SK-N-SH (cell line): Measurements from ENCODE around the gene HDLBP. TPM values are rescaled to one million over a fixed set of nuclear protein-coding genes. Genes with fewer than 3 reads are reported as not detected.

Source experiments
- CTCF ChIA-PET: fragments of 300-600, 350-600 bp; formaldehyde crosslinking; extraction: SDS; loops from one replicate; lab custom pipeline; 2021; lab: Yijun Ruan, JAX
- POLR2A ChIA-PET: fragments of 350-600 bp; sonication (Branson Sonifier 250); formaldehyde crosslinking; extraction: SDS; loops from one replicate; lab custom pipeline; 2020; ENCODE audit warnings: antibody characterized with exemption, inconsistent platforms; lab: Yijun Ruan, JAX
- DNase-seq: peaks from one replicate; pipeline ENCODE4 v3.0.0; 2012
- H2AFZ ChIP-seq: fragments of 200-600 bp; sonication (generic); 2 replicates; pipeline ENCODE4 v1.8.1; 2016; ENCODE audit warnings: antibody characterized with exemption, mild to moderate bottlenecking, low read depth
- H3F3A ChIP-seq: fragments of 200-600 bp; sonication (generic); replicated peaks from 2 replicates; pipeline ENCODE3; 2016; ENCODE audit warnings: antibody characterized with exemption, mild to moderate bottlenecking; ENCODE audit not compliant: insufficient read depth
- H3K27ac ChIP-seq, 2 experiments: fragments of 200-500 bp in 1 of 2; fragments of 200-600 bp in 1 of 2; sonication (Bioruptor generic) in 1 of 2; sonication (generic), shearing (Covaris generic) in 1 of 2; 2 replicates each; pipeline versions ENCODE4 v1.5.1 to v1.6.1; 2014 to 2016; ENCODE audit warnings: low read depth in 2 of 2, inconsistent platforms in 1 of 2, low read length in 1 of 2, mild to moderate bottlenecking in 1 of 2, mixed read lengths in 1 of 2
- H3K27me3 ChIP-seq: fragments of 200-600 bp; sonication (generic), shearing (Covaris generic); 2 replicates; pipeline ENCODE4 v1.6.1; 2016; ENCODE audit warnings: mixed run types; ENCODE audit not compliant: insufficient read depth
- H3K36me3 ChIP-seq, 2 experiments: fragments of 200-500 bp in 1 of 2; fragments of 200-600 bp in 1 of 2; sonication (Bioruptor generic) in 1 of 2; sonication (generic) in 1 of 2; replicated peaks in 1 of 2; 2 replicates each; pipeline versions ENCODE3 to v1.5.1; 2014 to 2016; ENCODE audit warnings: low read length in 1 of 2, mild to moderate bottlenecking in 1 of 2; ENCODE audit not compliant: insufficient read depth in 2 of 2, control insufficient read depth in 1 of 2
- H3K4me1 ChIP-seq, 2 experiments: fragments of 200-500 bp in 1 of 2; fragments of 200-600 bp in 1 of 2; sonication (Bioruptor generic) in 1 of 2; sonication (generic), shearing (Covaris generic) in 1 of 2; 2 replicates each; pipeline versions ENCODE4 v1.5.1 to v1.6.1; 2014 to 2016; ENCODE audit warnings: low read depth in 1 of 2, low read length in 1 of 2, mixed run types in 1 of 2; ENCODE audit not compliant: insufficient read depth in 2 of 2, control insufficient read depth in 1 of 2
- H3K4me2 ChIP-seq: fragments of 200-600 bp; sonication (generic), shearing (Covaris generic); 2 replicates; pipeline ENCODE4 v1.6.1; 2017; ENCODE audit warnings: mixed run types
- H3K4me3 ChIP-seq, 2 experiments: fragments of 200-500 bp in 1 of 2; fragments of 200-600 bp in 1 of 2; sonication (Bioruptor generic) in 1 of 2; sonication (generic), shearing (Covaris generic) in 1 of 2; 2 replicates each; pipeline versions ENCODE4 v1.5.1 to v1.8.1; 2014 to 2016; ENCODE audit warnings: low read depth in 2 of 2, inconsistent platforms in 1 of 2, low read length in 1 of 2, mild to moderate bottlenecking in 1 of 2, mixed read lengths in 1 of 2, moderate library complexity in 1 of 2
- H3K79me2 ChIP-seq: fragments of 200-600 bp; sonication (generic); 2 replicates; pipeline ENCODE4 v1.8.1; 2017; ENCODE audit warnings: mild to moderate bottlenecking; ENCODE audit not compliant: insufficient read depth
- H3K9ac ChIP-seq: fragments of 200-600 bp; sonication (generic); 2 replicates; pipeline ENCODE4 v1.6.1; 2017; ENCODE audit warnings: mixed run types
- H3K9me2 ChIP-seq: fragments of 200-600 bp; sonication (generic); 2 replicates; pipeline ENCODE4 v1.6.1; 2017; ENCODE audit warnings: mixed run types
- H3K9me3 ChIP-seq: fragments of 200-600 bp; sonication (generic); 2 replicates; pipeline ENCODE4 v1.6.1; 2017; ENCODE audit warnings: mixed run types, mild to moderate bottlenecking, moderate library complexity
- H4K20me1 ChIP-seq: fragments of 200-600 bp; sonication (generic); 2 replicates; pipeline ENCODE4 v1.6.1; 2017; ENCODE audit warnings: mild to moderate bottlenecking, mixed run types; ENCODE audit not compliant: insufficient read depth
- CHD2 ChIP-seq: fragments of 150-350 bp; IDR thresholded peaks from 2 replicates; pipeline ENCODE4 v1.6.1; 2018; ENCODE audit warnings: low read length; ENCODE audit not compliant: partially characterized antibody
- CTCF ChIP-seq: fragments of 200-600 bp; sonication (generic); IDR thresholded peaks from 2 replicates; pipeline ENCODE4 v1.6.1; 2017; ENCODE audit warnings: antibody characterized with exemption, mild to moderate bottlenecking, moderate library complexity
- ELF1 ChIP-seq: IDR thresholded peaks from 2 replicates; pipeline ENCODE4 v1.4.0; 2012
- FOSL2 ChIP-seq: IDR thresholded peaks from 2 replicates; pipeline ENCODE4 v1.4.0; 2012; ENCODE audit warnings: low read depth, mild to moderate bottlenecking, moderate library complexity, borderline replicate concordance
- FOXM1 ChIP-seq: IDR thresholded peaks from 2 replicates; pipeline ENCODE4 v1.4.0; 2012; ENCODE audit warnings: low read depth, mild to moderate bottlenecking
- GABPA ChIP-seq: IDR thresholded peaks from 2 replicates; pipeline ENCODE4 v1.4.0; 2012; ENCODE audit warnings: low read depth, mild to moderate bottlenecking
- IRF3 ChIP-seq: fragments of 150-350 bp; IDR thresholded peaks from 2 replicates; pipeline ENCODE4 v1.6.1; 2016; ENCODE audit warnings: mild to moderate bottlenecking, low read depth, low read length
- JUND ChIP-seq: IDR thresholded peaks from 2 replicates; pipeline ENCODE4 v1.4.0; 2012
- MXI1 ChIP-seq: IDR thresholded peaks from 2 replicates; pipeline ENCODE4 v1.6.1; 2012; ENCODE audit warnings: mild to moderate bottlenecking, low read depth, low read length, improper control_type of control experiment
- NRF1 ChIP-seq: IDR thresholded peaks from 2 replicates; pipeline ENCODE4 v1.6.1; 2012; ENCODE audit warnings: low read depth, mild to moderate bottlenecking, low read length
- REST ChIP-seq: IDR thresholded peaks from 2 replicates; pipeline ENCODE4 v1.6.1; 2012; ENCODE audit warnings: mild to moderate bottlenecking, low read depth, low read length, moderate library complexity
- RFX5 ChIP-seq: IDR thresholded peaks from 2 replicates; pipeline ENCODE4 v1.6.1; 2012; ENCODE audit warnings: mild to moderate bottlenecking, improper control_type of control experiment, low read length
- RXRA ChIP-seq: IDR thresholded peaks from 2 replicates; pipeline ENCODE4 v1.4.0; 2012; ENCODE audit warnings: low read depth, mild to moderate bottlenecking, borderline replicate concordance
- SIN3A ChIP-seq: IDR thresholded peaks from 2 replicates; pipeline ENCODE4 v1.6.1; 2012; ENCODE audit warnings: low read depth, mild to moderate bottlenecking, low read length, moderate library complexity, borderline replicate concordance
- SMC3 ChIP-seq: IDR thresholded peaks from 2 replicates; pipeline ENCODE4 v1.6.1; 2012; ENCODE audit warnings: low read depth, low read length, improper control_type of control experiment
- TEAD4 ChIP-seq: IDR thresholded peaks from 2 replicates; pipeline ENCODE4 v1.4.0; 2012; ENCODE audit warnings: mild to moderate bottlenecking, borderline replicate concordance; ENCODE audit not compliant: insufficient read depth
- USF2 ChIP-seq: fragments of 150-350 bp; IDR thresholded peaks from 2 replicates; pipeline ENCODE4 v1.6.1; 2017; ENCODE audit warnings: antibody characterized with exemption, low read length, low read depth, borderline replicate concordance
- WGBS: methylation state at CpG from one replicate; pipeline ENCODE4 v1.1.6; 2017; ENCODE audit warnings: low lambda C conversion rate; 5-methylcytosine and 5-hydroxymethylcytosine counted together
- polyA plus RNA-seq, 3 experiments: library from polyadenylated mRNA; depleted of rRNA; stranded (reverse); fragments of >200 nt; gene quantifications; 2 replicates each; pipeline ENCODE4 v1.2.3, GENCODE V29; 2012

Gene HDLBP
- polyA plus RNA-seq, 1 of the 3 experiments (the other 2 are of a cell fraction): 263 TPM

- H3K4me3 ChIP-seq: no peak overlapping the region
- peaks cover 0 to 10% of the 10 kb centered on the region in 2 experiments; a peak in 1 of 4 replicates for H3K4me1 ChIP-seq
- ChIA-PET POLR2A (no interaction called here), CTCF (no interaction called here)
- DNase-seq: no peak
- no peak overlapping the region for H3K27ac ChIP-seq
- TF ChIP-seq TEAD4 (no peak), CTCF (no peak), MXI1 (no peak), SIN3A (no peak), CHD2 (no peak)
- no peaks in the 10 kb centered on the region for H3K27me3 ChIP-seq
- H2AFZ ChIP-seq: no peak overlapping the region
- no peaks in the 10 kb centered on the region for H3K9me3 ChIP-seq
- H3K79me2 ChIP-seq: no peaks in the 10 kb centered on the region
- H3K4me2 ChIP-seq: no peak overlapping the region
- H3K9me2 ChIP-seq: no peaks in the 10 kb centered on the region
- no peaks in the 10 kb centered on the region for H4K20me1 ChIP-seq
- H3K36me3 ChIP-seq: no peaks in the 10 kb centered on the region
- no peaks in the 10 kb centered on the region for H3F3A ChIP-seq
- no peak overlapping the region for H3K9ac ChIP-seq
- WGBS: no CpG with 5 or more reads among the region's 33 CpGs
Observed at GRCh38 chr2:241209271-241209670, 106.2 kb downstream of the HDLBP start.

- H3K9me2 ChIP-seq: no peaks in the 10 kb centered on the region
- no peaks in the 10 kb centered on the region for H3K27me3 ChIP-seq
- CTCF ChIA-PET: interaction anchor here (1.0 kb wide), 1 partner anchor 11 kb away, joined by 3 read pairs; no protein-coding TSS in a partner anchor
- POLR2A ChIA-PET: no interaction called here
- no peaks in the 10 kb centered on the region for H3K79me2 ChIP-seq
- no peak overlapping the region for H3K4me3 ChIP-seq
- H3K9me3 ChIP-seq: no peaks in the 10 kb centered on the region
- no peak overlapping the region for H2AFZ ChIP-seq
- WGBS: 57% methylated on average over 5 of the region's 6 CpGs
- no peak overlapping the region; a peak in 1 of 4 replicates for H3K27ac ChIP-seq
- H3K36me3 ChIP-seq: no peaks in the 10 kb centered on the region
- H4K20me1 ChIP-seq: no peaks in the 10 kb centered on the region
- peaks cover 0 to 10% of the 10 kb centered on the region in 2 experiments; a peak in 1 of 4 replicates for H3K4me1 ChIP-seq
- no peak overlapping the region for H3K9ac ChIP-seq
- DNase-seq: no peak
- no peaks in the 10 kb centered on the region for H3F3A ChIP-seq
- no peak overlapping the region for H3K4me2 ChIP-seq
- TF ChIP-seq RXRA: no peak
- TF ChIP-seq TEAD4: no peak
- TF ChIP-seq REST: no peak
- TF ChIP-seq USF2: no peak
- TF ChIP-seq CTCF: no peak
- no peak for TF ChIP-seq SIN3A
- no peak for TF ChIP-seq RFX5
- no peak for TF ChIP-seq SMC3
- no peak for TF ChIP-seq IRF3
- TF ChIP-seq GABPA: no peak
- TF ChIP-seq FOSL2: no peak
- no peak for TF ChIP-seq ELF1
- no peak for TF ChIP-seq FOXM1
- TF ChIP-seq JUND: no peak
- TF ChIP-seq NRF1: no peak
Observed at GRCh38 chr2:241208058-241208457, 107.4 kb downstream of the HDLBP start.
